VCaP (cell line): Measurements from ENCODE around the gene MOXD1.

ENCODE experiments used
- H3K27ac ChIP-seq: fragments of 450-650 bp; 2 replicates; pipeline ENCODE4 v1.5.1; 2017
- CTCF ChIP-seq: fragments of 450-650 bp; conservative IDR thresholded peaks from 2 replicates; pipeline ENCODE4 v1.5.1; 2017; ENCODE audit warnings: mild to moderate bottlenecking, moderate library complexity

MOXD1 gene

GRCh38 chr6:132246632-132247270 is 154.5 kb downstream of the MOXD1 start:
- no peak for TF ChIP-seq CTCF
- peak overlapping the region; percentile 49 for H3K27ac ChIP-seq

DNA sequence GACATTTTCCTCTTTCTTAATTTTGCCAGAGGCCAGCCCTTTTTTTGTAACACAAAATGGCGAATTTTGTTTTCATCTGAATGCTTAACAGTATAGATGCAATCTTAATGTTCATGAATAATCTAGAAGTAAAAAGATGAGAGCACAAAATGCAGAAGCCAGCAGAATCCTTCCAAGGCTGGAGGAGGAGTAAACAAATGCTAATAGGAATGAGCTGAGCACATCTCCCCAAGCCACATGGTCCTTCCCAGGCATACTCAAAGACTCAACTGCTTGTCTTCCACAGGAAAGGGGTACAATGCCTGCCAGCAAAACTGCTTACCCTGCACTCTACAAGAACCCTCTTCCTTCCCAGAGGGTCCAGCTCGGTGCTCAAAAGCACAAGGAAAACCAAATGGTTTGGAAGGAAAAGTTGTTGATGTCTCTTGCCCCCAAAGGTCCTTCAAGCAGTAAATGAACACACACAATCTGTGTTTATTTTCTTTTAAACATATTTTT is 155.1 kb downstream of the MOXD1 start:
- H3K27ac ChIP-seq = peak overlapping the region; percentile 49
- TF ChIP-seq CTCF = no peak
